H9 (cell line): ENCODE results near the gene ZNF451. TPM values are rescaled to one million over a fixed set of nuclear protein-coding genes. Genes with fewer than 3 reads are reported as not detected.

Source experiments
- DNase-seq: peaks from one replicate; pipeline ENCODE4 v3.0.0-alpha.2; 2017
- H2AFZ ChIP-seq: one replicate; pipeline ENCODE4 v1.6.1; 2013; ENCODE audit warnings: mild to moderate bottlenecking, low read length, control low read depth, moderate library complexity
- H2AK5ac ChIP-seq: 2 replicates; pipeline ENCODE4 v1.6.1; 2013; ENCODE audit warnings: low read length, control low read depth, mixed read lengths; ENCODE audit not compliant: insufficient read length
- H2BK120ac ChIP-seq: one replicate; pipeline ENCODE4 v1.6.1; 2013; ENCODE audit warnings: low read depth, mild to moderate bottlenecking, low read length, control low read depth, inconsistent platforms; ENCODE audit not compliant: poor library complexity, severe bottlenecking
- H2BK12ac ChIP-seq: 2 replicates; pipeline ENCODE4 v1.6.1; 2013; ENCODE audit warnings: low read length, control low read depth, mixed read lengths, low read depth; ENCODE audit not compliant: insufficient read length
- H2BK15ac ChIP-seq: 2 replicates; pipeline ENCODE4 v1.6.1; 2013; ENCODE audit warnings: low read depth, low read length, control low read depth
- H2BK20ac ChIP-seq: one replicate; pipeline ENCODE4 v1.6.1; 2013; ENCODE audit warnings: low read depth, mild to moderate bottlenecking, low read length, control low read depth, inconsistent platforms; ENCODE audit not compliant: poor library complexity, severe bottlenecking
- H2BK5ac ChIP-seq: 2 replicates; pipeline ENCODE4 v1.6.1; 2013; ENCODE audit warnings: low read length, control low read depth, mixed read lengths; ENCODE audit not compliant: insufficient read length
- H3K14ac ChIP-seq: 2 replicates; pipeline ENCODE4 v1.6.1; 2013; ENCODE audit warnings: low read length, control low read depth; ENCODE audit not compliant: insufficient read depth
- H3K18ac ChIP-seq: 2 replicates; pipeline ENCODE4 v1.6.1; 2013; ENCODE audit warnings: low read depth, mild to moderate bottlenecking, mixed read lengths, low read length, control low read depth; ENCODE audit not compliant: insufficient read length
- H3K23ac ChIP-seq: 2 replicates; pipeline ENCODE4 v1.6.1; 2013; ENCODE audit warnings: low read length, control low read depth, mixed read lengths, low read depth; ENCODE audit not compliant: insufficient read length
- H3K23me2 ChIP-seq: 2 replicates; pipeline ENCODE4 v1.6.1; 2013; ENCODE audit warnings: low read depth, mild to moderate bottlenecking, mixed read lengths, low read length, control low read depth; ENCODE audit not compliant: insufficient read length, poor library complexity, severe bottlenecking
- H3K27ac ChIP-seq: 2 replicates; pipeline ENCODE4 v1.5.1; 2013; ENCODE audit warnings: low read length, control low read depth, mixed read lengths, low read depth; ENCODE audit not compliant: insufficient read length
- H3K27me3 ChIP-seq: 2 replicates; pipeline ENCODE4 v1.6.1; 2013; ENCODE audit warnings: low read length, control low read depth, inconsistent platforms; ENCODE audit not compliant: insufficient read depth
- H3K4ac ChIP-seq: 2 replicates; pipeline ENCODE4 v1.6.1; 2013; ENCODE audit warnings: low read depth, mild to moderate bottlenecking, control low read depth, inconsistent platforms, low read length, moderate library complexity
- H3K4me1 ChIP-seq: 2 replicates; pipeline ENCODE4 v1.6.1; 2013; ENCODE audit warnings: low read length, control low read depth, inconsistent platforms; ENCODE audit not compliant: insufficient read depth
- H3K4me2 ChIP-seq: 2 replicates; pipeline ENCODE4 v1.6.1; 2013; ENCODE audit warnings: low read length, control low read depth, mixed read lengths; ENCODE audit not compliant: insufficient read length, insufficient read depth
- H3K56ac ChIP-seq: 2 replicates; pipeline ENCODE4 v1.6.1; 2013; ENCODE audit warnings: low read depth, mild to moderate bottlenecking, mixed read lengths, low read length, control low read depth; ENCODE audit not compliant: insufficient read length
- H3K79me1 ChIP-seq: 2 replicates; pipeline ENCODE4 v1.6.1; 2013; ENCODE audit warnings: low read depth, mild to moderate bottlenecking, moderate library complexity, low read length, control low read depth, inconsistent platforms; ENCODE audit not compliant: insufficient read depth, poor library complexity, severe bottlenecking
- H3K79me2 ChIP-seq: 2 replicates; pipeline ENCODE4 v1.6.1; 2013; ENCODE audit warnings: low read length, control low read depth, inconsistent platforms; ENCODE audit not compliant: insufficient read depth
- H3K9ac ChIP-seq: 2 replicates; pipeline ENCODE4 v1.6.1; 2013; ENCODE audit warnings: low read length, control low read depth, mixed read lengths; ENCODE audit not compliant: insufficient read length; ENCODE audit errors: extremely low read depth
- H3K9me3 ChIP-seq: one replicate; pipeline ENCODE4 v1.6.1; 2013; ENCODE audit warnings: low read depth, low read length, inconsistent platforms; ENCODE audit not compliant: control insufficient read depth
- H3T11ph ChIP-seq: one replicate; pipeline ENCODE4 v1.6.1; 2013; ENCODE audit warnings: mild to moderate bottlenecking, low read length, control low read depth, inconsistent platforms
- H4K20me1 ChIP-seq: one replicate; pipeline ENCODE4 v1.6.1; 2013; ENCODE audit not compliant: control insufficient read depth, insufficient read length, insufficient read depth
- H4K5ac ChIP-seq: 2 replicates; pipeline ENCODE4 v1.6.1; 2013; ENCODE audit warnings: low read depth, mild to moderate bottlenecking, mixed read lengths, low read length, control low read depth; ENCODE audit not compliant: insufficient read length
- H4K8ac ChIP-seq: replicated peaks from 2 replicates; pipeline ENCODE4 v1.6.1; 2013; ENCODE audit warnings: low read length, control low read depth, mixed read lengths, low read depth; ENCODE audit not compliant: insufficient read length
- H4K91ac ChIP-seq: 2 replicates; pipeline ENCODE4 v1.6.1; 2013; ENCODE audit warnings: low read depth, mild to moderate bottlenecking, moderate library complexity, mixed read lengths, low read length, control low read depth; ENCODE audit not compliant: insufficient read length
- H3K27ac Mint-ChIP-seq, 3 experiments: 2 replicates in 2 of 3; 3 replicates in 1 of 3; pipeline ENCODE4 v1.8.0; 2020 to 2021; ENCODE audit warnings: mixed read lengths in 3 of 3, mild to moderate bottlenecking in 1 of 3, moderate library complexity in 1 of 3
- H3K27me3 Mint-ChIP-seq: 2 replicates; pipeline ENCODE4 v1.8.0; 2021; ENCODE audit warnings: low read depth, mild to moderate bottlenecking, moderate library complexity, mixed read lengths
- H3K36me3 Mint-ChIP-seq, 3 experiments: 2 replicates in 2 of 3; 3 replicates in 1 of 3; pipeline ENCODE4 v1.8.0; 2020 to 2021; ENCODE audit warnings: low read depth in 3 of 3, mixed read lengths in 3 of 3; ENCODE audit not compliant: insufficient read depth in 1 of 3
- H3K4me1 Mint-ChIP-seq, 2 experiments: 2 replicates each; pipeline ENCODE4 v1.8.0; 2020; ENCODE audit warnings: mixed read lengths in 2 of 2
- H3K4me3 Mint-ChIP-seq, 2 experiments: 2 replicates in 1 of 2; 3 replicates in 1 of 2; pipeline ENCODE4 v1.8.0; 2020 to 2021; ENCODE audit warnings: mild to moderate bottlenecking in 2 of 2, mixed read lengths in 2 of 2, moderate library complexity in 1 of 2
- H3K9me3 Mint-ChIP-seq, 2 experiments: 2 replicates in 1 of 2; 3 replicates in 1 of 2; pipeline ENCODE4 v1.8.0; 2020; ENCODE audit warnings: mild to moderate bottlenecking in 2 of 2, mixed read lengths in 2 of 2, moderate library complexity in 1 of 2
- WGBS: extraction: QIAGEN DNeasy Blood & Tissue Kit; methylation state at CpG from one replicate; pipeline ENCODE4 v1.1.7; 2013; ENCODE audit warnings: missing lambda C conversion rate, low lambda C conversion rate, mixed read lengths; ENCODE audit not compliant: insufficient read length; ENCODE audit errors: extremely low coverage; 5-methylcytosine and 5-hydroxymethylcytosine counted together
- total RNA-seq: library from RNA; stranded (reverse); gene quantifications from 2 replicates; pipeline ENCODE4 v1.2.1, GENCODE V29; 2021
- TF ChIP-seq, protein P1 (sequence below): fragments of 200-600 bp; sonication (generic); conservative IDR thresholded peaks from 3 replicates; pipeline ENCODE4 v1.8.0; 2021; ENCODE audit warnings: antibody characterized with exemption, mild to moderate bottlenecking

Gene ZNF451
- total RNA-seq, 1 experiment from 2014 or later: 71.2 TPM

- Histone ChIP-seq H4K91ac (no peak overlapping the region), H2AFZ (no peak overlapping the region), H3K4me2 (no peak overlapping the region), H4K8ac (no peak overlapping the region), H3K23ac (no peak overlapping the region), H2AK5ac (no peak overlapping the region), H3K27me3 (no peaks in the 10 kb centered on the region), H3K9ac (no peak overlapping the region), H4K20me1 (no peaks in the 10 kb centered on the region), H3K4ac (no peak overlapping the region), H3K4me1 (no peaks in the 10 kb centered on the region), H3T11ph (no peak overlapping the region), H3K14ac (no peak overlapping the region), H3K56ac (no peak overlapping the region), H2BK5ac (no peak overlapping the region), H2BK12ac (no peak overlapping the region), H2BK15ac (no peak overlapping the region), H3K27ac (no peak overlapping the region), H4K5ac (no peak overlapping the region), H3K79me1 (no peaks in the 10 kb centered on the region), H3K79me2 (peaks cover 1% of the 10 kb centered on the region; the same call in 1 of the 2 replicates), H3K18ac (no peak overlapping the region), H3K23me2 (no peaks in the 10 kb centered on the region), H3K9me3 (no peaks in the 10 kb centered on the region), H2BK120ac (no peak overlapping the region), H2BK20ac (no peak overlapping the region)
- H3K27ac Mint-ChIP-seq: 0 out of 7 replicates have a peak overlapping the region, but pooled peaks of 1 of the 3 experiments have one; percentile 48
- WGBS: no CpG with 5 or more reads among the region's 2 CpGs
- no peaks in the 10 kb centered on the region for H3K27me3 Mint-ChIP-seq
- H3K4me1 Mint-ChIP-seq: no peaks in the 10 kb centered on the region
- TF ChIP-seq, protein P1, sequence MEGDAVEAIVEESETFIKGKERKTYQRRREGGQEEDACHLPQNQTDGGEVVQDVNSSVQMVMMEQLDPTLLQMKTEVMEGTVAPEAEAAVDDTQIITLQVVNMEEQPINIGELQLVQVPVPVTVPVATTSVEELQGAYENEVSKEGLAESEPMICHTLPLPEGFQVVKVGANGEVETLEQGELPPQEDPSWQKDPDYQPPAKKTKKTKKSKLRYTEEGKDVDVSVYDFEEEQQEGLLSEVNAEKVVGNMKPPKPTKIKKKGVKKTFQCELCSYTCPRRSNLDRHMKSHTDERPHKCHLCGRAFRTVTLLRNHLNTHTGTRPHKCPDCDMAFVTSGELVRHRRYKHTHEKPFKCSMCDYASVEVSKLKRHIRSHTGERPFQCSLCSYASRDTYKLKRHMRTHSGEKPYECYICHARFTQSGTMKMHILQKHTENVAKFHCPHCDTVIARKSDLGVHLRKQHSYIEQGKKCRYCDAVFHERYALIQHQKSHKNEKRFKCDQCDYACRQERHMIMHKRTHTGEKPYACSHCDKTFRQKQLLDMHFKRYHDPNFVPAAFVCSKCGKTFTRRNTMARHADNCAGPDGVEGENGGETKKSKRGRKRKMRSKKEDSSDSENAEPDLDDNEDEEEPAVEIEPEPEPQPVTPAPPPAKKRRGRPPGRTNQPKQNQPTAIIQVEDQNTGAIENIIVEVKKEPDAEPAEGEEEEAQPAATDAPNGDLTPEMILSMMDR: no peak
- no peak for DNase-seq
- peaks cover 14 to 40% (median 17%) of the 10 kb centered on the region in 3 experiments; a peak in 6 of 7 replicates for H3K36me3 Mint-ChIP-seq
- H3K4me3 Mint-ChIP-seq: no peak overlapping the region
- no peaks in the 10 kb centered on the region for H3K9me3 Mint-ChIP-seq
Observed at GRCh38 chr6:57183336-57183735, 93.3 kb downstream of the ZNF451 start.
